ENCODE results near the gene CFD.

Gene CFD

DNA sequence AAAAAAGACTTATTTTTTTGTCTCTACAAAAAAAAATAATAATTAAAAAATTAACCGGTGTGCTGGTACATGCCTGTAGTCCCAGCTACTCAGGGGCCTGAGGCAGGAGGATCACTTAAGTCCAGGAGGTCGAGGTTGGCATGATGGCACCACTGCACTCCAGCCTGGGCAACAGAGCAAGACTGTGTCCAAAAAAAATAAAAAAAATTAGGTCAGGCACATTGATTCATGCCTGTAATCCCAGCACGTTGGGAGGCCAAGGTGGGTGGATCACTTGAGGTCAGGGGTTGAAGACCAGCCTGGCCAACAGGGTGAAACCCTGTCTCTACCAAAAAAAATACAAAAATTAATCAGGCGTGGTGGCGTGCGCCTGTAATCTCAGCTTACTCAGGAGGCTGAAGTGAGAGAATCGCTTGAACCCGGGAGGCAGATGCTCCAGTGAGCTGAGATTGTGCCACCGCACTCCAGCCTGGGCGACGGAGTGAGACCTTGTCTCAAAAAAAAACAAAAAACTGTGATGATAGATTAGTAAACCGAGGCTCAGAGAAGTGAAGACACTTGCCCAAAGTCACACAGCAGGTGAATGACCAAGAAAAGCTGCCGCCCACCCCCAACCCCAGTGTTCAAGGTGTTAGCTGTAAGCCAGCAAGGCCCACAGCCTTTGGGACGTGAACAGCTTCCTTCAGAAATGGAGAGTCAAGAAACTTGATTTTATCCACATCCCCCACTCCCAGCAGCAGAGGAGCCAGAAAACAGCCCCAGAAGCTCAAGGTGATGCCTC, 43.2 kb downstream of the CFD start:
- no peak overlapping the region for H3K4me3 ChIP-seq (ENCODE audit: low read depth, low read length)
- no peak for TF ChIP-seq CTCF (IDR thresholded peaks at IDR 0.05; ENCODE audit: borderline replicate concordance, insufficient read depth, low read depth, low read length)

DNA sequence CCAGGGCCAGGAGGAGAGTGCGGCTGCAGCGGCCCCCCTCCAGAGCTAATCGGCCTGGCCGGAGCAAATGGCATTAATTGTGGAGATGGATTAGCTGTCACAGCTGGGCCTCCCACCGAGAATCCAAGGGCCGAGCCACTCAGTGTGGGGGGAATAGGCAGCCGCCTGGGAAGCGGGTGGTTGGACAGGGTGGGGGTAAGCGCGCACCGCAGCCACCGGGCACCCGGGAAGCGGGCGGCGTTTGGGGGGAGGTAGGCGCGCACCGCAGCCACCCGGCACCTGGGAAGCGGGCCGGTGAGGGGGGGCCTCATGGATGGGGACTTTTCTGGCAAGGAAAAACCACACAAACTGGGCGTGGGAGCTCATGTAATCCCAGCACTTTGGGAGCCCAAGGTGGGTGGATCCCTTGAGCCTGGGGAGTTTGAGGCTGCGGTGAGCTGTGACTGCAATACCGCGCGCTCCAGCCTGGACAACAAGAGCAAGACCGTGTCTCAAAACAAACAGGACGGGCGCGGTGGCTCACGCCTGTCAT, 43.9 kb downstream of the CFD start:
- no peak for TF ChIP-seq CTCF (IDR thresholded peaks at IDR 0.05; ENCODE audit: borderline replicate concordance, insufficient read depth, low read depth, low read length)
- H3K4me3 ChIP-seq (ENCODE audit: low read depth, low read length) = no peak overlapping the region

DNA sequence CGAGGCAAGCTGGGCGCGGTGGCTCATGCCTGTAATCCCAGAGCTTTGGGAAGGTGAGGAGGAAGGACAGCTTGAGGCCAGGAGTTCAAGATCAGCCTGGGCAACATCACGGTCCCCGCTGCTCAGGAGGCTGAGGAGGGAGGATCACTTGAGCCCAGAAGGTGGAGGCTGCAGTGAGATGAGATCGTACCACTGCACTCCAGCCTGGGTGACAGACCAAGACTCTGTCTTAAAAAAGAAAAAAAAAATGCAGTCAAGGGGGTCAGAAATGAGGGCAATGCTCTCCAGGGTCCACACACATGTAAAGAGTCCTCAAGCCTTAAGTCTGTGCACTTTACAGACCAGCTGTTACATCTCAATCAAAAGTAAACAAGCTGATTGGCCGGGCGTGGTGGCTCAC, 45.1 kb downstream of the CFD start:
- no peak for TF ChIP-seq CTCF (IDR thresholded peaks at IDR 0.05; ENCODE audit: borderline replicate concordance, insufficient read depth, low read depth, low read length)
- no peak overlapping the region for H3K4me3 ChIP-seq (ENCODE audit: low read depth, low read length)

DNA sequence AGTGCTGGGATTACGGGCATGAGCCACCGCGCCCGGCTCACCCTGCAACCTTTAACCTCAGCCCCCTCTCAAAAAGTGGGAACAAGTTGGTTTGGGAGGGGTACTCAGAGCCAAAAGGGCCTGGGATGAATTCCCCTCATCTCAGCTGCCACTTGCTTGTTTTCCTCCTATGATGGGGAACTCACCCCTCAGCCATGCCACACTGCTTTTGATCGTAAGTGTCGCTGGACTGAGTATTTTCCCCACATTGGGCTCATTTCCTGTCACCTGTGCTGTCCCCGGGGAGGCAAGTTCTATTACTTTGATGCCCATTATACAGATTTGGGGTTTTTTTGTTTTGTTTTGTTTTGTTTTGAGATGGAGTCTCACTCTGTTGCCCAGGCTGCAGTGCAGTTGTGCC, 47.0 kb downstream of the CFD start:
- TF ChIP-seq CTCF (IDR thresholded peaks at IDR 0.05; ENCODE audit: borderline replicate concordance, insufficient read depth, low read depth, low read length) = no peak
- no peak overlapping the region for H3K4me3 ChIP-seq (ENCODE audit: low read depth, low read length)

DNA sequence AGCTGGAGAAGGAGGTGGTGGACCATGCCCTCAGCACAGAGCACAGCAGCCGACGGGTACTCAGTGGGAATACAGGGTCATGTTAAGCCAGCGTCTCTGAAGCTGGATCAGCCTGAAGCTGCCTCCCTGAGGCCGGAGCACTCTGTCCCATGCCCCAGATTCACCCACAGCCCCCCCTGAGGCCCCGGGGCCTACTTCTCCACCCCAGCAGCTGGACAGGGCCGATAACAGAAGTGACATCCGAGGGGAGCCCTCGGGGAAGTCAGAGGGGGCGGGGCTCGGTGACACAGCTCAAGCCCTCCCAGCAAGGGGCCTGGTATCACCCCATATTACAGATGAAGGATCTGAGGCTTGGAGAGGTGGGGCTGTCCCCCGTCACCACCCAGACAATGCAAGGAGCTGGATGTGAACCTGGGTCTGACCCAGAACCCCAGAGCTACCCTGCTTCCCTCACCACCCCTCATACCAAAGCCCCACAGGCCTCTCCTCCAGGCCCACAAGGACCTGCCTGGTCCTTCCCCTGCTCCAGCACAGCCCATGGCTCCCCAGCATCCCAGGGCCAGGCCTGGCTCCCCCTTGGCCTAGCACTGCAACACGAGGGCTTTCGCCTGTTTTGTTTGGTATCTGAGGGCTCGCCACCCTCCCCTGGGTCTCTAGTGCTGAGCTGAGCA, 47.9 kb downstream of the CFD start:
- no peak overlapping the region for H3K4me3 ChIP-seq (ENCODE audit: low read depth, low read length)
- TF ChIP-seq CTCF (IDR thresholded peaks at IDR 0.05; ENCODE audit: borderline replicate concordance, insufficient read depth, low read depth, low read length) = no peak

DNA sequence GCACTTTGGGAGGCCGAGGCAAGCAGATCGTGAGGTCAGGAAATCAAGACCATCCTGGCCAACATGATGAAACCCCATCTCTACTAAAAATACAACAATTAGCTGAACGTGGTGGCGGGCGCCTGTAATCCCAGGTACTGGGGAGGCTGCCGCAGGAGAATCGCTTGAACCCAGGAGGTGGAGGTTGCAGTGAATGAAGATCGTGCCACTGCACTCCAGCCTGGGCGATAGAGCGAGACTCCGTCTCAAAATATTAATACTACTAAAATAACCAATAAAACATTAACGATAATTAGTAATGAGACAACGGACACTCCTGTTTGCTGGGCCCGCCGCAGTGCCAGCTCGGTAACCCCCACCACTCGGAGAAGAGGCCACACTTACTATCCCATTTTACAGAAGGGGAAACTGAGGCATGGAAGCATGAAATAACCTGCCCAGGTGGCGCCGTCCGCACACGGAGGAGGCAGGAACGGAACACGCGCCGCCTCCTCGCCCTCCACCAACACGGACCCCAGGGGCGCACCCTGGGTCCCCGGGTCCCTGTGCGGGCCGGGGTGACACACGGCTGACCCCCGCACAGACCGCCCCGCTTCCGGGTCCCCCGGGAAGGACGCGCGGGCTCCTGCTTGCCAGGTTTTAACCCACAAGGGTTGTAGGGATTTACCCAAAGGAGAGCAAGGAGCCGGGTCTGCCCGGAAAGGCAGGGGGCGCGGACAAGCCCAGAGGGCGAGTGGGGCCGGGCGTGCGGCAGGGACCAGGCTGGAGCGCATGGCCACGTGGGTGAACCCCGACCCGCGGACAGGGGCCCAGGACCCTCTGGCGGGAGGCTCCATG, 52.0 kb downstream of the CFD start:
- H3K4me3 ChIP-seq (ENCODE audit: low read depth, low read length) = no peak overlapping the region
- no peak for TF ChIP-seq CTCF (IDR thresholded peaks at IDR 0.05; ENCODE audit: borderline replicate concordance, insufficient read depth, low read depth, low read length)
